Measurements from ENCODE around the gene GBA2. TPM values are rescaled to one million over a fixed set of nuclear protein-coding genes. Genes with fewer than 3 reads are reported as not detected.

GBA2 gene
- polyA plus RNA-seq, 3 donors = 18.1 to 130 (median 26.4) TPM

DNA sequence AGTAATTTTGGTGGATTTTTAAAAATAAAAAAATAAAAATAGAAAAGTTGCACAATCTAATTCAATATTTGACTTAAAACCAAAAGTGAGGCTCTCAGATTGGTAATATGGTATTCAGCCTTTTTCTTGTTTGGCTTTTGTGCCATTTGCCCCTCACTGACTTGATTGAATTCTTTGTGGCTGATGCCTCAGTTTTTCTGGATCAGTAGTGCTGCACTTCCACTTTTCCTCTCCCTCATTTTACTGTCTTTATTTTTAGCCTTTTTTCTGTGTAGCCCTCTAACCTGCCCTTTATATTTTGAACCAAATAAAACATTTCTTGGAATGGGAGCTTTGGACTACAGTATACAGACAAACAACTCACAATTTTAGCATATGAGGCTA is 8.9 kb upstream of the GBA2 start:
- no peak for DNase-seq
- Mint-ChIP-seq H3K36me3 (peaks cover 19 to 26% of the 10 kb centered on the region in 2 donors), H3K27ac (no peak overlapping the region), H3K9me3 (peaks cover 0 to 3% (median 0%) of the 10 kb centered on the region in 7 donors), H3K4me3 (no peak overlapping the region), H3K27me3 (ENCODE audit: low read depth in 3 of 3) (peaks cover 1 to 4% (median 2%) of the 10 kb centered on the region in 3 donors), H3K4me1 (peaks cover 39% of the 10 kb centered on the region)
- Histone ChIP-seq H2AFZ (ENCODE audit: insufficient read depth, low read depth, low read length, poor library complexity, severe bottlenecking) (no peak overlapping the region), H3K4me2 (replicated peaks; ENCODE audit: extremely low read depth, low read length, poor library complexity, severe bottlenecking) (no peak overlapping the region), H3K9me3 (replicated peaks in 1 of 2; ENCODE audit: control insufficient read depth in 1 of 2, insufficient read depth in 1 of 2, low read length in 2 of 2) (no peaks in the 10 kb centered on the region), H3K36me3 (replicated peaks in 1 of 2; ENCODE audit: control insufficient read depth in 1 of 2, insufficient read depth in 2 of 2, low read length in 2 of 2) (peaks cover 13 to 24% of the 10 kb centered on the region in 2 donors), H3K27ac (ENCODE audit: low read depth in 1 of 2, low read length in 2 of 2) (no peak overlapping the region), H4K20me1 (ENCODE audit: insufficient read depth, low read length) (no peaks in the 10 kb centered on the region), H3K79me2 (ENCODE audit: insufficient read depth, low read length) (no peaks in the 10 kb centered on the region), H3K9ac (ENCODE audit: insufficient read depth, low read length, poor library complexity, severe bottlenecking) (no peak overlapping the region), H3K27me3 (ENCODE audit: control insufficient read depth in 2 of 2, insufficient read depth in 2 of 2, low read length in 2 of 2) (no peaks in the 10 kb centered on the region), H3K4me1 (ENCODE audit: control insufficient read depth in 1 of 2, insufficient read depth in 2 of 2, low read length in 2 of 2) (peaks cover 24 to 31% of the 10 kb centered on the region in 2 donors), H3K4me3 (replicated peaks in 1 of 3; ENCODE audit: low read depth in 2 of 3, low read length in 3 of 3) (no peak overlapping the region)
- TF ChIP-seq, protein P1, sequence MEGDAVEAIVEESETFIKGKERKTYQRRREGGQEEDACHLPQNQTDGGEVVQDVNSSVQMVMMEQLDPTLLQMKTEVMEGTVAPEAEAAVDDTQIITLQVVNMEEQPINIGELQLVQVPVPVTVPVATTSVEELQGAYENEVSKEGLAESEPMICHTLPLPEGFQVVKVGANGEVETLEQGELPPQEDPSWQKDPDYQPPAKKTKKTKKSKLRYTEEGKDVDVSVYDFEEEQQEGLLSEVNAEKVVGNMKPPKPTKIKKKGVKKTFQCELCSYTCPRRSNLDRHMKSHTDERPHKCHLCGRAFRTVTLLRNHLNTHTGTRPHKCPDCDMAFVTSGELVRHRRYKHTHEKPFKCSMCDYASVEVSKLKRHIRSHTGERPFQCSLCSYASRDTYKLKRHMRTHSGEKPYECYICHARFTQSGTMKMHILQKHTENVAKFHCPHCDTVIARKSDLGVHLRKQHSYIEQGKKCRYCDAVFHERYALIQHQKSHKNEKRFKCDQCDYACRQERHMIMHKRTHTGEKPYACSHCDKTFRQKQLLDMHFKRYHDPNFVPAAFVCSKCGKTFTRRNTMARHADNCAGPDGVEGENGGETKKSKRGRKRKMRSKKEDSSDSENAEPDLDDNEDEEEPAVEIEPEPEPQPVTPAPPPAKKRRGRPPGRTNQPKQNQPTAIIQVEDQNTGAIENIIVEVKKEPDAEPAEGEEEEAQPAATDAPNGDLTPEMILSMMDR (IDR thresholded peaks at IDR 0.05) = no peak
- intact Hi-C loops (cut with micrococcal nuclease) = no loop called here

DNA sequence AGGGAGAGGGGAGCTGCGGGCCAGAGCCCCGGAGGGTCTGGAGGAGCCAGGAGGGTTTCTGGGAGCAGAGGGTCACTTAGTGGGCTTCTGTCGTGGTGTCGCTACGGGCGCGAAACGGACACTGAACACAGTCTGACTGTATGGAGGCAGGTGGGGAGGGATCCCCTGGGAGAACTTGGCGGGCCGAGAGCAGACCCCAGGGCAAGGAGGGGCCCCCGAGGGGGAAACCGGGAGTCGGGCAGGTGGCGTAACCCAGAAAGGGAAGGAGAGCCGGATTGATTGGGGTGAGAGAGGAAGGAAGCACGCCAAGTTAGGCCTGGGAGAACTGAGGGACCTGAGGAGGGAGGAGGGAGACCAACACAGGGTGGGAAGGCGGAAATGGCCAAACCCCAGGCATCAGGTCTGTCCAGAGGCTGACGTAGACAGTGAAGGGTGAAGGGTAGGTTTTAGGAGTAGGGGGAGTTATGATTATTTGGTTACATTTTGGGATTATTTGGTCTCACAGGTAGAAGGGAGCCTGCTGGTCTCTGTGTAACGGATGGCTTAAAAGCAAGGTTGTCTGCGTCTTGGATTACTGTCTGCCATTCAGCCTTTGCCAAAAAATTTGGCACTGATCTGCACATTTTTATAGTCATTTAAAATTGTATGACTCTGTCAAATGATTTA is 8.3 kb upstream of the GBA2 start:
- peaks cover 0 to 3% (median 0%) of the 10 kb centered on the region in 7 donors for H3K9me3 Mint-ChIP-seq
- peak in 2 of 3 donors; percentile 38 for DNase-seq
- H4K20me1 ChIP-seq (ENCODE audit: insufficient read depth, low read length) = no peaks in the 10 kb centered on the region
- intact Hi-C loops (cut with micrococcal nuclease) = no loop called here
- H2AFZ ChIP-seq (ENCODE audit: insufficient read depth, low read depth, low read length, poor library complexity, severe bottlenecking) = peak overlapping the region; percentile 72
- no peaks in the 10 kb centered on the region for H3K27me3 ChIP-seq (ENCODE audit: control insufficient read depth in 2 of 2, insufficient read depth in 2 of 2, low read length in 2 of 2)
- peak overlapping the region in 6 of 7 donors; percentile 43 to 76 (median 68) for H3K27ac Mint-ChIP-seq
- H3K79me2 ChIP-seq (ENCODE audit: insufficient read depth, low read length) = no peaks in the 10 kb centered on the region
- peak overlapping the region; percentile 40 to 79 (median 47) for H3K4me3 ChIP-seq (replicated peaks in 1 of 3; ENCODE audit: low read depth in 2 of 3, low read length in 3 of 3)
- peaks cover 18 to 29% of the 10 kb centered on the region in 2 donors for H3K36me3 ChIP-seq (replicated peaks in 1 of 2; ENCODE audit: control insufficient read depth in 1 of 2, insufficient read depth in 2 of 2, low read length in 2 of 2)
- peak overlapping the region; percentile 85 for H3K4me2 ChIP-seq (replicated peaks; ENCODE audit: extremely low read depth, low read length, poor library complexity, severe bottlenecking)
- peaks cover 24 to 31% of the 10 kb centered on the region in 2 donors for H3K36me3 Mint-ChIP-seq
- peak overlapping the region; percentile 50 for H3K9ac ChIP-seq (ENCODE audit: insufficient read depth, low read length, poor library complexity, severe bottlenecking)
- H3K4me1 Mint-ChIP-seq = peaks cover 39% of the 10 kb centered on the region
- 2% methylated on average over 17 of the region's 20 CpGs for WGBS (ENCODE audit: insufficient coverage)
- TF ChIP-seq, protein P1 (IDR thresholded peaks at IDR 0.05) = no peak
- H3K27ac ChIP-seq (ENCODE audit: low read depth in 1 of 2, low read length in 2 of 2) = no peak overlapping the region
- peaks cover 1 to 4% (median 2%) of the 10 kb centered on the region in 3 donors for H3K27me3 Mint-ChIP-seq (ENCODE audit: low read depth in 3 of 3)
- H3K4me1 ChIP-seq (ENCODE audit: control insufficient read depth in 1 of 2, insufficient read depth in 2 of 2, low read length in 2 of 2) = peaks cover 24 to 31% of the 10 kb centered on the region in 2 donors
- no peaks in the 10 kb centered on the region for H3K9me3 ChIP-seq (replicated peaks in 1 of 2; ENCODE audit: control insufficient read depth in 1 of 2, insufficient read depth in 1 of 2, low read length in 2 of 2)
- H3K4me3 Mint-ChIP-seq = peak overlapping the region; percentile 88 to 95

All from CD14-positive monocyte (primary cell).